Measurements from ENCODE around the gene GCH1.

GRCh38 chr14:54829486-54830224 lies 73.0 kb downstream of the GCH1 start:
- TF ChIP-seq CTCF (IDR thresholded peaks at IDR 0.05) (no peak), EZH2 (IDR thresholded peaks at IDR 0.05) (no peak)
